Panc1 (cell line): ENCODE measurements around the gene NT5DC2. TPM values are rescaled to one million over a fixed set of nuclear protein-coding genes. Genes with fewer than 3 reads are reported as not detected.

ENCODE experiments used
- ATAC-seq: fragments of 200-7000 bp; cut with Tn5 transposase; 2 replicates; pipeline ENCODE4 v1.9.1; 2020; ENCODE audit warnings: mild to moderate bottlenecking, moderate library complexity
- BruUV-seq: library from RNA; stranded (reverse); fragments of 400-500 nt; replicated peaks from 2 replicates; lab custom pipeline; 2021; lab: Mats Ljungman, UMichigan
- CTCF ChIA-PET: fragments of 300-600 bp; sonication (Branson Sonifier 250); formaldehyde crosslinking; loops from one replicate; lab custom pipeline; 2022; ENCODE audit warnings: antibody characterized with exemption; lab: Charles Lee
- POLR2A ChIA-PET: fragments of 300-600 bp; sonication (Branson Sonifier 250); formaldehyde crosslinking; loops from one replicate; lab custom pipeline; 2022; ENCODE audit warnings: antibody characterized with exemption; lab: Charles Lee
- DNase-seq: peaks from one replicate; pipeline ENCODE4 v3.0.0-alpha.2; 2010; ENCODE audit warnings: low read depth, low spot score
- H3K27ac ChIP-seq: 2 replicates; pipeline ENCODE4 v1.5.1; 2011; ENCODE audit warnings: mild to moderate bottlenecking, low read length, inconsistent platforms
- H3K27me3 ChIP-seq: fragments of 200-500 bp; sonication (Bioruptor generic); 2 replicates; pipeline ENCODE4 v1.6.0; 2014; ENCODE audit warnings: low read length, inconsistent platforms; ENCODE audit not compliant: control insufficient read depth, insufficient read depth
- H3K36me3 ChIP-seq: fragments of 200-500 bp; sonication (Bioruptor generic); 2 replicates; pipeline ENCODE4 v1.5.1; 2014; ENCODE audit warnings: inconsistent platforms, mild to moderate bottlenecking, low read length, moderate library complexity; ENCODE audit not compliant: control insufficient read depth, insufficient read depth
- H3K4me1 ChIP-seq: 2 replicates; pipeline ENCODE4 v1.5.1; 2011; ENCODE audit warnings: inconsistent platforms, mild to moderate bottlenecking, low read length, moderate library complexity; ENCODE audit not compliant: control insufficient read depth, insufficient read depth
- H3K4me3 ChIP-seq, 2 experiments: 2 replicates each; pipeline ENCODE4 v1.5.1; 2011 to 2012; ENCODE audit warnings: low read depth in 2 of 2, low read length in 2 of 2, mild to moderate bottlenecking in 2 of 2, inconsistent platforms in 1 of 2, moderate library complexity in 1 of 2
- H3K9me3 ChIP-seq: fragments of 200-500 bp; sonication (Bioruptor generic); 2 replicates; pipeline ENCODE4 v1.5.1; 2014; ENCODE audit warnings: low read depth, mild to moderate bottlenecking, inconsistent platforms, low read length, moderate library complexity; ENCODE audit not compliant: control insufficient read depth, insufficient read depth
- POLR2AphosphoS5 ChIP-seq: IDR thresholded peaks from 2 replicates; pipeline ENCODE4 v1.6.1; 2012; ENCODE audit warnings: mild to moderate bottlenecking, low read depth, low read length, moderate library complexity
- SIN3A ChIP-seq: IDR thresholded peaks from 2 replicates; pipeline ENCODE4 v1.6.1; 2012; ENCODE audit warnings: low read depth, mild to moderate bottlenecking, low read length, moderate library complexity, borderline replicate concordance; ENCODE audit not compliant: insufficient read depth
- TCF7L2 ChIP-seq: IDR thresholded peaks from 2 replicates; pipeline ENCODE4 v1.6.1; 2011; ENCODE audit warnings: mild to moderate bottlenecking, low read depth, low read length, inconsistent platforms
- in situ Hi-C: cut with HindIII; loops from 2 replicates; pipeline ENCODE4 v1.10.0; 2016; ENCODE audit warnings: low sequenced_read_pairs, low pct_unique_long_range_greater_than_20kb
- intact Hi-C: fragments of 100-400 bp; cut with micrococcal nuclease; formaldehyde crosslinking; loops from one replicate; pipeline ENCODE4 v1.10.0; 2022; ENCODE audit not compliant: unreplicated experiment
- total RNA-seq: library from RNA; stranded (reverse); gene quantifications from one replicate; pipeline ENCODE4 v1.2.1, GENCODE V29; 2021; ENCODE audit not compliant: unreplicated experiment
- TF ChIP-seq, protein P1 (sequence below), 2 experiments: IDR thresholded peaks; 2 replicates each; pipeline ENCODE4 v1.6.1; 2011 to 2012; ENCODE audit warnings: low read depth in 2 of 2, control low read depth in 1 of 2, low read length in 1 of 2, mild to moderate bottlenecking in 1 of 2, moderate library complexity in 1 of 2; ENCODE audit not compliant: insufficient read depth in 1 of 2
- TF ChIP-seq, protein P2 (sequence below): fragments of 450-650 bp; IDR thresholded peaks from 2 replicates; pipeline ENCODE4 v1.5.1; 2017; ENCODE audit warnings: mild to moderate bottlenecking

Gene NT5DC2
- total RNA-seq, 1 experiment from 2014 or later = 137 TPM

DNA sequence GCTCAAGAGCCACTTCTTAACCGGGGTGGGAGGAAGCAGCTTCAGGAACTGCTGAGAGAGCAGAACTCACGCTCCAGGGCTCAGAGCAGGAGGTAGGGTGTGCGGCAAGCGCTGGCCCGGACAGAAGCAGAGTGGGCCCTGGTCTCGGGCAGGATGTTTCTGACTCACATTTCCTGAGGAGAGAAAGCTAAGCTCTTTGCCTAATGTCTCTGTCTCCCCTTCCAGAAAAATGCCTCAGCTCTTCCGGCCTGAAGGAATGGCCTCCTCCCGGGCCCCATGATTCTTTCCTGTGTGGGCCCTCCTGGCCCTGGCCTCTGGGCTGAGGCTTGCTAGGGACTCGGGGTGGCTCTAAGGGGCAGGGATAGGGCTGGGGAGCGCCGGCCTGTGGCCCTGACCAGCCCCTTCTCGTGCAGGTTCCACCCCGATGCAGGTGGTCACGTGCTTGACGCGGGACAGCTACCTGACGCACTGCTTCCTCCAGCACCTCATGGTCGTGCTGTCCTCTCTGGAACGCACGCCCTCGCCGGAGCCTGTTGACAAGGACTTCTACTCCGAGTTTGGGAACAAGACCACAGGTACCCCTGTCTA, 42.6 kb downstream of the NT5DC2 start:
- ChIA-PET POLR2A (no interaction called here), CTCF (no interaction called here)
- Histone ChIP-seq H3K36me3 (no peaks in the 10 kb centered on the region), H3K4me1 (no peaks in the 10 kb centered on the region), H3K27ac (no peak overlapping the region), H3K9me3 (no peaks in the 10 kb centered on the region), H3K4me3 (no peak overlapping the region), H3K27me3 (no peaks in the 10 kb centered on the region)
- no peak for TF ChIP-seq POLR2AphosphoS5
- TF ChIP-seq, protein P1, sequence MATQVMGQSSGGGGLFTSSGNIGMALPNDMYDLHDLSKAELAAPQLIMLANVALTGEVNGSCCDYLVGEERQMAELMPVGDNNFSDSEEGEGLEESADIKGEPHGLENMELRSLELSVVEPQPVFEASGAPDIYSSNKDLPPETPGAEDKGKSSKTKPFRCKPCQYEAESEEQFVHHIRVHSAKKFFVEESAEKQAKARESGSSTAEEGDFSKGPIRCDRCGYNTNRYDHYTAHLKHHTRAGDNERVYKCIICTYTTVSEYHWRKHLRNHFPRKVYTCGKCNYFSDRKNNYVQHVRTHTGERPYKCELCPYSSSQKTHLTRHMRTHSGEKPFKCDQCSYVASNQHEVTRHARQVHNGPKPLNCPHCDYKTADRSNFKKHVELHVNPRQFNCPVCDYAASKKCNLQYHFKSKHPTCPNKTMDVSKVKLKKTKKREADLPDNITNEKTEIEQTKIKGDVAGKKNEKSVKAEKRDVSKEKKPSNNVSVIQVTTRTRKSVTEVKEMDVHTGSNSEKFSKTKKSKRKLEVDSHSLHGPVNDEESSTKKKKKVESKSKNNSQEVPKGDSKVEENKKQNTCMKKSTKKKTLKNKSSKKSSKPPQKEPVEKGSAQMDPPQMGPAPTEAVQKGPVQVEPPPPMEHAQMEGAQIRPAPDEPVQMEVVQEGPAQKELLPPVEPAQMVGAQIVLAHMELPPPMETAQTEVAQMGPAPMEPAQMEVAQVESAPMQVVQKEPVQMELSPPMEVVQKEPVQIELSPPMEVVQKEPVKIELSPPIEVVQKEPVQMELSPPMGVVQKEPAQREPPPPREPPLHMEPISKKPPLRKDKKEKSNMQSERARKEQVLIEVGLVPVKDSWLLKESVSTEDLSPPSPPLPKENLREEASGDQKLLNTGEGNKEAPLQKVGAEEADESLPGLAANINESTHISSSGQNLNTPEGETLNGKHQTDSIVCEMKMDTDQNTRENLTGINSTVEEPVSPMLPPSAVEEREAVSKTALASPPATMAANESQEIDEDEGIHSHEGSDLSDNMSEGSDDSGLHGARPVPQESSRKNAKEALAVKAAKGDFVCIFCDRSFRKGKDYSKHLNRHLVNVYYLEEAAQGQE (IDR thresholded peaks at IDR 0.05; ENCODE audit: insufficient read depth in 1 of 2, low read depth in 2 of 2, low read length in 1 of 2) = no peak
- no peak for TF ChIP-seq TCF7L2
- TF ChIP-seq, protein P2, sequence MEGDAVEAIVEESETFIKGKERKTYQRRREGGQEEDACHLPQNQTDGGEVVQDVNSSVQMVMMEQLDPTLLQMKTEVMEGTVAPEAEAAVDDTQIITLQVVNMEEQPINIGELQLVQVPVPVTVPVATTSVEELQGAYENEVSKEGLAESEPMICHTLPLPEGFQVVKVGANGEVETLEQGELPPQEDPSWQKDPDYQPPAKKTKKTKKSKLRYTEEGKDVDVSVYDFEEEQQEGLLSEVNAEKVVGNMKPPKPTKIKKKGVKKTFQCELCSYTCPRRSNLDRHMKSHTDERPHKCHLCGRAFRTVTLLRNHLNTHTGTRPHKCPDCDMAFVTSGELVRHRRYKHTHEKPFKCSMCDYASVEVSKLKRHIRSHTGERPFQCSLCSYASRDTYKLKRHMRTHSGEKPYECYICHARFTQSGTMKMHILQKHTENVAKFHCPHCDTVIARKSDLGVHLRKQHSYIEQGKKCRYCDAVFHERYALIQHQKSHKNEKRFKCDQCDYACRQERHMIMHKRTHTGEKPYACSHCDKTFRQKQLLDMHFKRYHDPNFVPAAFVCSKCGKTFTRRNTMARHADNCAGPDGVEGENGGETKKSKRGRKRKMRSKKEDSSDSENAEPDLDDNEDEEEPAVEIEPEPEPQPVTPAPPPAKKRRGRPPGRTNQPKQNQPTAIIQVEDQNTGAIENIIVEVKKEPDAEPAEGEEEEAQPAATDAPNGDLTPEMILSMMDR = no peak
- TF ChIP-seq SIN3A = no peak
- no peak for ATAC-seq
- in situ Hi-C loops = no loop called here
- no peak for DNase-seq
- intact Hi-C loops = no loop called here
- no TSS peak for BruUV-seq

DNA sequence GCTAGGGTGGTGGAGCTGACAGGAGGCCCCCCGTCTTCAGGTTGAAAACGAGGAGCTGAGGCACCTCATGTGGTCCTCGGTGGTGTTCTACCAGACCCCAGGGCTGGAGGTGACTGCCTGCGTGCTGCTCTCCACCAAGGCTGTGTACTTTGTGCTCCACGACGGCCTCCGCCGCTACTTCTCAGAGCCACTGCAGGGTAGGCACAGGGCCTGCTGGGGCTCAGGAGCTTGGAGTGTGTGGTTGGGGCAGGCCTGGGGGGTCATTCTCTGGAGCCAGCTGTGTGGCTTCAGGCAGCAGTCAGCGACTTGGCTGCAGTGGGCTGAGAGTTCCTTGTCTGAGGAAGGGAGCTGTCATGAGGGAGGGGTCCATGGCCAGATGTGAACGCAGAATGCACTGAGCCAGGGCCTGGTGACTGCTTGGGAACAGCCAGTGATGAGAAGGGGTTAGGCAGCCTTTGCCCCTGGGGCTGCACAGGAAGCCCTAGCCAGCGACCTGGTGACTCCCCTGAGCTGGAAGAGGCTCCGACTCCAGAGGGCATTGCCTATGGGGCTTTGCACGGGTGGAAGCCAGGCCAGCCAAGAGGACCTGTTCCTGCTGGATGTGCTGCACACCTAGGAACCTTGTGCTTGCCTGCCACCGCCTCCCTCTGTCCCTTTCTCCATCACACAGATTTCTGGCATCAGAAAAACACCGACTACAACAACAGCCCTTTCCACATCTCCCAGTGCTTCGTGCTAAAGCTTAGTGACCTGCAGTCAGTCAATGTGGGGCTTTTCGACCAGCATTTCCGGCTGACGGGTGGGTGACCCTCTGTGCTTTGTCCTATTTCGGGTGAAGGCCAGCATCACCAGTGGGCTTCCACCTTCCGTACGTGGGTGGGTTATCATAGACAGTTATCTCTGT, 43.4 kb downstream of the NT5DC2 start:
- Histone ChIP-seq H3K4me3 (no peak overlapping the region), H3K4me1 (no peaks in the 10 kb centered on the region), H3K36me3 (no peaks in the 10 kb centered on the region), H3K9me3 (no peaks in the 10 kb centered on the region), H3K27me3 (no peaks in the 10 kb centered on the region), H3K27ac (no peak overlapping the region)
- intact Hi-C loops = no loop called here
- ChIA-PET POLR2A (no interaction called here), CTCF (interaction anchor here (0.5 kb wide), 1 partner anchor 101 kb away, joined by 3 read pairs; no protein-coding TSS in a partner anchor)
- DNase-seq = no peak
- ATAC-seq = no peak
- in situ Hi-C loops = no loop called here
- BruUV-seq = no TSS peak
- TF ChIP-seq TCF7L2 (no peak), POLR2AphosphoS5 (no peak), SIN3A (no peak)
- TF ChIP-seq, protein P1 (IDR thresholded peaks at IDR 0.05; ENCODE audit: insufficient read depth in 1 of 2, low read depth in 2 of 2, low read length in 1 of 2) = no peak
- TF ChIP-seq, protein P2 = no peak
